ENCODE data around the gene TEC. TPM values are rescaled to one million over a fixed set of nuclear protein-coding genes. Genes with fewer than 3 reads are reported as not detected.

Gene TEC
- total RNA-seq, 1 experiment from 2014 or later, result 0.99 TPM

- Histone ChIP-seq H3K36me3 (no peaks in the 10 kb centered on the region), H3K4me3 (no peak overlapping the region), H3K27me3 (no peaks in the 10 kb centered on the region), H3K9me3 (no peaks in the 10 kb centered on the region)
- no peak for DNase-seq
Measured at GRCh38 chr4:48275686-48276085, 6.0 kb upstream of the TEC start.

- no peaks in the 10 kb centered on the region for H3K36me3 ChIP-seq
- DNase-seq, result no peak
- H3K27me3 ChIP-seq, result no peaks in the 10 kb centered on the region
- no peak overlapping the region for H3K4me3 ChIP-seq
- H3K9me3 ChIP-seq, result no peaks in the 10 kb centered on the region
Measured at GRCh38 chr4:48275247-48275646, 5.6 kb upstream of the TEC start.

GRCh38 chr4:48271626-48272025 lies 2.0 kb upstream of the TEC start:
- no peak overlapping the region for H3K4me3 ChIP-seq
- no peaks in the 10 kb centered on the region for H3K27me3 ChIP-seq
- no peaks in the 10 kb centered on the region for H3K9me3 ChIP-seq
- H3K36me3 ChIP-seq, result no peaks in the 10 kb centered on the region
- DNase-seq, result no peak

GRCh38 chr4:48270951-48271473 lies 1.4 kb upstream of the TEC start:
- Histone ChIP-seq H3K9me3 (no peaks in the 10 kb centered on the region), H3K4me3 (no peak overlapping the region), H3K27me3 (no peaks in the 10 kb centered on the region), H3K36me3 (no peaks in the 10 kb centered on the region)
- DNase-seq, result no peak

GRCh38 chr4:48270523-48270897 lies 872 bp upstream of the TEC start:
- H3K27me3 ChIP-seq, result no peaks in the 10 kb centered on the region
- peak overlapping the region; percentile 75 for H3K4me3 ChIP-seq
- H3K36me3 ChIP-seq, result no peaks in the 10 kb centered on the region
- no peaks in the 10 kb centered on the region for H3K9me3 ChIP-seq
- DNase-seq, result no peak

GRCh38 chr4:48269861-48270522 lies 354 bp upstream of the TEC start:
- peak overlapping the region; percentile 75 for H3K4me3 ChIP-seq
- no peaks in the 10 kb centered on the region for H3K27me3 ChIP-seq
- H3K9me3 ChIP-seq, result no peaks in the 10 kb centered on the region
- no peaks in the 10 kb centered on the region for H3K36me3 ChIP-seq
- DNase-seq, result peak; percentile 83

GRCh38 chr4:48267574-48267973 lies 2.1 kb downstream of the TEC start:
- H3K9me3 ChIP-seq, result no peaks in the 10 kb centered on the region
- no peak for DNase-seq
- no peaks in the 10 kb centered on the region for H3K27me3 ChIP-seq
- H3K4me3 ChIP-seq, result no peak overlapping the region
- H3K36me3 ChIP-seq, result no peaks in the 10 kb centered on the region

- DNase-seq, result no peak
- H3K4me3 ChIP-seq, result no peak overlapping the region
- no peaks in the 10 kb centered on the region for H3K9me3 ChIP-seq
- no peaks in the 10 kb centered on the region for H3K27me3 ChIP-seq
- no peaks in the 10 kb centered on the region for H3K36me3 ChIP-seq
Measured at GRCh38 chr4:48266781-48267180, 2.9 kb downstream of the TEC start.

GRCh38 chr4:48262926-48263325 lies 6.7 kb downstream of the TEC start:
- peak; percentile 5 for DNase-seq

GRCh38 chr4:48262484-48262883 lies 7.2 kb downstream of the TEC start:
- Histone ChIP-seq H3K4me3 (no peak overlapping the region), H3K9me3 (no peaks in the 10 kb centered on the region), H3K27me3 (no peaks in the 10 kb centered on the region), H3K36me3 (no peaks in the 10 kb centered on the region)
- DNase-seq, result no peak

More at GRCh38 chr4:48262926-48263325, 6.7 kb downstream of the TEC start:
- no peaks in the 10 kb centered on the region for H3K9me3 ChIP-seq
- H3K36me3 ChIP-seq, result no peaks in the 10 kb centered on the region
- no peak overlapping the region for H3K4me3 ChIP-seq
- no peaks in the 10 kb centered on the region for H3K27me3 ChIP-seq

- no peak for DNase-seq
- no peaks in the 10 kb centered on the region for H3K27me3 ChIP-seq
- no peaks in the 10 kb centered on the region for H3K36me3 ChIP-seq
- no peaks in the 10 kb centered on the region for H3K9me3 ChIP-seq
- no peak overlapping the region for H3K4me3 ChIP-seq
Measured at GRCh38 chr4:48261281-48261680, 8.4 kb downstream of the TEC start.

GRCh38 chr4:48259748-48260147 lies 9.9 kb downstream of the TEC start:
- Histone ChIP-seq H3K36me3 (no peaks in the 10 kb centered on the region), H3K4me3 (no peak overlapping the region), H3K9me3 (no peaks in the 10 kb centered on the region), H3K27me3 (no peaks in the 10 kb centered on the region)
- no peak for DNase-seq

GRCh38 chr4:48258845-48259397 lies 10.7 kb downstream of the TEC start:
- Histone ChIP-seq H3K27me3 (no peaks in the 10 kb centered on the region), H3K36me3 (no peaks in the 10 kb centered on the region), H3K4me3 (no peak overlapping the region), H3K9me3 (no peaks in the 10 kb centered on the region)
- no peak for DNase-seq

GRCh38 chr4:48255959-48256342 lies 13.7 kb downstream of the TEC start:
- no peaks in the 10 kb centered on the region for H3K36me3 ChIP-seq
- H3K27me3 ChIP-seq, result no peaks in the 10 kb centered on the region
- no peak overlapping the region for H3K4me3 ChIP-seq
- DNase-seq, result no peak
- H3K9me3 ChIP-seq, result no peaks in the 10 kb centered on the region

GRCh38 chr4:48255072-48255958 lies 14.3 kb downstream of the TEC start:
- Histone ChIP-seq H3K27me3 (no peaks in the 10 kb centered on the region), H3K9me3 (no peaks in the 10 kb centered on the region), H3K36me3 (no peaks in the 10 kb centered on the region), H3K4me3 (no peak overlapping the region)
- DNase-seq, result peak; percentile 4

- Histone ChIP-seq H3K9me3 (no peaks in the 10 kb centered on the region), H3K36me3 (no peaks in the 10 kb centered on the region), H3K27me3 (no peaks in the 10 kb centered on the region), H3K4me3 (no peak overlapping the region)
- DNase-seq, result peak; percentile 83
Measured at GRCh38 chr4:48254381-48255071, 15.1 kb downstream of the TEC start.

GRCh38 chr4:48252313-48252712 lies 17.3 kb downstream of the TEC start:
- no peak for DNase-seq
- Histone ChIP-seq H3K27me3 (no peaks in the 10 kb centered on the region), H3K9me3 (no peaks in the 10 kb centered on the region), H3K4me3 (no peak overlapping the region), H3K36me3 (no peaks in the 10 kb centered on the region)
